Mononuclear cell (primary cell): ENCODE data around the gene GJB3. TPM values are rescaled to one million over a fixed set of nuclear protein-coding genes. Genes with fewer than 3 reads are reported as not detected.

Experiments used
- H3K27me3 ChIP-seq: 2 replicates; pipeline ENCODE4 v1.6.0; 2011; ENCODE audit warnings: low read length, control low read depth; ENCODE audit not compliant: insufficient read depth
- H3K4me1 ChIP-seq: 2 replicates; pipeline ENCODE4 v1.5.1; 2011; ENCODE audit warnings: mild to moderate bottlenecking, low read length, control low read depth; ENCODE audit not compliant: insufficient read depth
- H3K4me3 ChIP-seq: 2 replicates; pipeline ENCODE4 v1.5.1; 2011; ENCODE audit warnings: mild to moderate bottlenecking, low read length, moderate library complexity
- H3K9me3 ChIP-seq: 2 replicates; pipeline ENCODE4 v1.5.1; 2011; ENCODE audit warnings: low read depth, mild to moderate bottlenecking, control low read depth, low read length
- total RNA-seq: library from RNA; depleted of rRNA; stranded (reverse); fragments of >200 nt; gene quantifications from one replicate; pipeline ENCODE4 v1.2.3, GENCODE V29; 2012

GJB3 gene
- total RNA-seq, 1 donor, result not detected

- H3K9me3 ChIP-seq, result no peaks in the 10 kb centered on the region
- H3K4me1 ChIP-seq, result no peaks in the 10 kb centered on the region
- no peak overlapping the region for H3K4me3 ChIP-seq
- H3K27me3 ChIP-seq, result no peaks in the 10 kb centered on the region
Measured at GRCh38 chr1:34753163-34753562, 27.9 kb upstream of the GJB3 start.

DNA sequence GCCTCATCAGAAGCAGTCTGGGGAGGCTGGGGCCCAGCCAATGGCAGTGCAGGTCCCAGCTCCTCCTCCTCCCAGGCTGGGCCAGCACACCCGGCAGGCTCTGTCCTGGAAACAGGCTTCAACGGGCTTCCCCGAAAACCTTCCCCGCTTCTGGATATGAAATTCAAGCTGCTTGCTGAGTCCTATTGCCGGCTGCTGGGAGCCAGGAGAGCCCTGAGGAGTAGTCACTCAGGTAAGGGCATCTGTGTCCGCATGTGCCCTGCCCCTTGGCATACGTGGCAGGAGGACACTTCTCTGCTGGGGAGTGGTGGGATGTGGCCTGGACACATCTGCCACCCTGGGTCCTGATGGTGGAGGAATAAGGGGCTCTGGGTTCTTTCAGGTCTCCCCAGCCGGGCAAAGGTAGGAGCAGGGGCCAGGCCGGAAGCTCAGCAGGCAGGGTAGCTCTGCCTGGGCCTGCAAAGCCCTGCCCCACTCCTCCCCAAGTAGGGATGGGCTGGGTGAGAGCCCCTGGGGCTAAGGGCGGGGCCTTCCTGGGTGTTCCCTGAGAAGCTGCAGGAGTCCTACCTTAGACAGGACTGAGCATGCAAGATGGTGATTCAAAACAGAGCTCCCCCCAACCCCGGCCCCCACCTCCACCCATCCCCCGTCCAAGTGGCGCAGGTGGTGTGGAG, 25.9 kb upstream of the GJB3 start, which contains the start of gene GJB5:
Gene GJB5 (plus strand): TSS at position 84 of the 674 bp plus-strand sequence. CDS start 2,284 bp downstream, outside the sequence.
- H3K27me3 ChIP-seq, result no peaks in the 10 kb centered on the region
- no peaks in the 10 kb centered on the region for H3K4me1 ChIP-seq
- no peak within 1 kb of the TSS for H3K4me3 ChIP-seq
- H3K9me3 ChIP-seq, result no peaks in the 10 kb centered on the region

DNA sequence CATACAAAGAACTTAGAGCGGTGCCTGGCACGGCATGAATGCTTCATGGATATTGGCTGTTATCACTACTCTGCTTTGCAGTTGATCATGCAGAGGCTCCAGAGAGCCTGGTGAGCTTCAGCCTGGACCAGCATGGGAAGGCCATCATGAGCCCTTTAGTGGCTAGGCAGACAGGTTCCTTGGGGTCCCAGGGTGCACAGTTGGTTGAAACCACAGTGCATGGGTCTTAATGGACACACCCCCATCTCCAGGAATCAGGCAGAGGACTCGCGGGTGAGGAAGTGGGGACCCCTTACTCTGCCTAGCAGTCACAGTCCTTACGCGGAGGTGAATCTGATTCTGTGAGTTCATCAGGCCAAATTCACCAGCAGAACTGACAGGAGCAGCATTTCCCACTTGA, 25.1 kb upstream of the GJB3 start:
- no peaks in the 10 kb centered on the region for H3K9me3 ChIP-seq
- H3K4me1 ChIP-seq, result no peaks in the 10 kb centered on the region
- H3K4me3 ChIP-seq, result no peak overlapping the region
- H3K27me3 ChIP-seq, result no peaks in the 10 kb centered on the region

DNA sequence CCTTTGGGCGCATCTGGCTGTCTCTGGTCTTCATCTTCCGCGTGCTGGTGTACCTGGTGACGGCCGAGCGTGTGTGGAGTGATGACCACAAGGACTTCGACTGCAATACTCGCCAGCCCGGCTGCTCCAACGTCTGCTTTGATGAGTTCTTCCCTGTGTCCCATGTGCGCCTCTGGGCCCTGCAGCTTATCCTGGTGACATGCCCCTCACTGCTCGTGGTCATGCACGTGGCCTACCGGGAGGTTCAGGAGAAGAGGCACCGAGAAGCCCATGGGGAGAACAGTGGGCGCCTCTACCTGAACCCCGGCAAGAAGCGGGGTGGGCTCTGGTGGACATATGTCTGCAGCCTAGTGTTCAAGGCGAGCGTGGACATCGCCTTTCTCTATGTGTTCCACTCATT, 23.6 kb upstream of the GJB3 start:
- H3K4me1 ChIP-seq, result no peaks in the 10 kb centered on the region
- no peaks in the 10 kb centered on the region for H3K9me3 ChIP-seq
- H3K4me3 ChIP-seq, result no peak overlapping the region
- H3K27me3 ChIP-seq, result no peaks in the 10 kb centered on the region

DNA sequence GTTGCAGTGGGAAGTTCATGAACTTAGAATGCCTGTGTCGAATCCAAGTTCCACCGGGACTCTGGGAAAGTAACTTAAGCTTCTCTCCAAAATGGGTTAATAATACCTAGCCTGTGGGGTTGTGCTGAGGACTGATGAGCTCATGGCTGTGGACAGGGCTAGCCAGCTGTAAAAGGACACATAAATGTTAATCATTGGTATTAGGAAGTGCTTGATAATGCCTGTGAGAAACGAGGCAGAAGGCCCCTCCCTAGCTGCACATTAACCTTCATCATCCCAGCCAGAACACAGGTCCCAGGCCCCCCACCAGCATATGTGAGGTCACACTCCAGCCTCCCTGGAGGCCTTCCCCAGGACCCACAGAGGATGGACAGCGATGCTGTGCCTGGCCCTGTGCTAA, 22.3 kb upstream of the GJB3 start:
- Histone ChIP-seq H3K4me1 (no peaks in the 10 kb centered on the region), H3K9me3 (no peaks in the 10 kb centered on the region), H3K4me3 (no peak overlapping the region), H3K27me3 (no peaks in the 10 kb centered on the region)

- no peaks in the 10 kb centered on the region for H3K9me3 ChIP-seq
- H3K4me1 ChIP-seq, result no peaks in the 10 kb centered on the region
- H3K27me3 ChIP-seq, result no peaks in the 10 kb centered on the region
- no peak within 1 kb of the TSS for H3K4me3 ChIP-seq
Measured at GRCh38 chr1:34759503-34760357, 21.3 kb upstream of the GJB3 start, which contains the start of gene GJB4. TSS of gene GJB4 (plus strand) at chr1:34759740. CDS start at chr1:34761255, 1,515 bp downstream.

DNA sequence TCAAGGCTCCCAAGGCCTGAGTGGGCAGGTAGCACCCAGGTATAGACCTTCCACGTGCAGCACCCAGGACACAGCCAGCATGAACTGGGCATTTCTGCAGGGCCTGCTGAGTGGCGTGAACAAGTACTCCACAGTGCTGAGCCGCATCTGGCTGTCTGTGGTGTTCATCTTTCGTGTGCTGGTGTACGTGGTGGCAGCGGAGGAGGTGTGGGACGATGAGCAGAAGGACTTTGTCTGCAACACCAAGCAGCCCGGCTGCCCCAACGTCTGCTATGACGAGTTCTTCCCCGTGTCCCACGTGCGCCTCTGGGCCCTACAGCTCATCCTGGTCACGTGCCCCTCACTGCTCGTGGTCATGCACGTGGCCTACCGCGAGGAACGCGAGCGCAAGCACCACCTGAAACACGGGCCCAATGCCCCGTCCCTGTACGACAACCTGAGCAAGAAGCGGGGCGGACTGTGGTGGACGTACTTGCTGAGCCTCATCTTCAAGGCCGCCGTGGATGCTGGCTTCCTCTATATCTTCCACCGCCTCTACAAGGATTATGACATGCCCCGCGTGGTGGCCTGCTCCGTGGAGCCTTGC, 19.7 kb upstream of the GJB3 start:
- Histone ChIP-seq H3K4me3 (no peak overlapping the region), H3K4me1 (no peaks in the 10 kb centered on the region), H3K9me3 (no peaks in the 10 kb centered on the region), H3K27me3 (no peaks in the 10 kb centered on the region)

GRCh38 chr1:34761776-34762307, 19.2 kb upstream of the GJB3 start:
- H3K4me1 ChIP-seq, result no peaks in the 10 kb centered on the region
- H3K27me3 ChIP-seq, result no peaks in the 10 kb centered on the region
- H3K9me3 ChIP-seq, result no peaks in the 10 kb centered on the region
- no peak overlapping the region for H3K4me3 ChIP-seq

GRCh38 chr1:34762474-34763141, 18.4 kb upstream of the GJB3 start:
- Histone ChIP-seq H3K4me3 (no peak overlapping the region), H3K27me3 (no peaks in the 10 kb centered on the region), H3K4me1 (no peaks in the 10 kb centered on the region), H3K9me3 (no peaks in the 10 kb centered on the region)

- Histone ChIP-seq H3K9me3 (no peaks in the 10 kb centered on the region), H3K27me3 (no peaks in the 10 kb centered on the region), H3K4me3 (no peak overlapping the region), H3K4me1 (no peaks in the 10 kb centered on the region)
Measured at GRCh38 chr1:34763142-34763781, 17.8 kb upstream of the GJB3 start.

DNA sequence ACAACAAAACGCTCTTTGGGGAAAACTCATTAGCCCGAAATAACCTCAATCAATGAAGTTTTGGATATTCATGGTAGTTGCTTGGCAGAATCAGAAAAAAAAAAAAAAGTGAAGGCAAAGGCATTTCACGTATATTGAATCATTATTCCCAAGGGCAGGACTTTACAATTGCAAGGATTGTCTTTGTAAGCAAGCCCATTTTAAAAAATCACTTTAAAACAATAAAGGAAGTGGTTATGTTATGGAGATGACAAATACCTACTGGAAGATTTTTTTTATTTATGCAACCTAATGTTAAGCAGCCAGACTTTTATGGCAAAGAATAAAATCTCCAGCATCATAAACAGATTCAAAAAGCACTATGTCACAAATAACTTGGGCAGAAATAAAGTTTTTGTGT, 12.2 kb upstream of the GJB3 start:
- H3K27me3 ChIP-seq, result no peaks in the 10 kb centered on the region
- no peaks in the 10 kb centered on the region for H3K9me3 ChIP-seq
- no peak overlapping the region for H3K4me3 ChIP-seq
- H3K4me1 ChIP-seq, result no peaks in the 10 kb centered on the region

DNA sequence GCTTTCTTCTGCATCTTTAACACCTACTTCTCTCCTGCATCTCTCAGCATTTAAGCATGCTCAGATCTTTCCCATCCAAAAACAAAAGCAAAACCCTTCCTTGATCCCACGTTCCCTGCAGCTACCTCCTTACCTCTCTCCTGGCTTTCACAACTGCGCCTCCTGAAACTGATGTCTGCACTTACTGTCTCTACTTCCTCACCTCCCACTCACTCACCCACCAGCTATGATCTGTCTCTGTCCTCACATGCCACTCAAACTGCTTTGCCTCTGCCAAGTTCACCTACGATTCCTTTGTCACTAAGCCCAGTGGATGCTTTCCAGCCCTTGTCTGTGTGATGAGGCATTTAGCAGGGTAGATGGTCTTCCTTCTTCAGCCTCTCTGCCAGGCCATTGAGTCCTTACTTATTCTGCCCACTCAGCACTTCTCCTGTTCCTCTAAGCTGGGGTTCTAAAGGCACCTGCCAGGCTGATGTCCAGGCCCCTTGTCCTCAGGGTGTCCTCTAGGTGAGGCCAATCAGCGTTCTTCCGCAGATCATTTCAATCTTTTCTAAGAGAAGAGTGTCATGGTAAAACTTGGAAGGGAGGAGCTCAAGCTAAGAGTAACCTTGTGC, 10.0 kb upstream of the GJB3 start:
- Histone ChIP-seq H3K4me3 (no peak overlapping the region), H3K27me3 (no peaks in the 10 kb centered on the region), H3K4me1 (no peaks in the 10 kb centered on the region), H3K9me3 (no peaks in the 10 kb centered on the region)

DNA sequence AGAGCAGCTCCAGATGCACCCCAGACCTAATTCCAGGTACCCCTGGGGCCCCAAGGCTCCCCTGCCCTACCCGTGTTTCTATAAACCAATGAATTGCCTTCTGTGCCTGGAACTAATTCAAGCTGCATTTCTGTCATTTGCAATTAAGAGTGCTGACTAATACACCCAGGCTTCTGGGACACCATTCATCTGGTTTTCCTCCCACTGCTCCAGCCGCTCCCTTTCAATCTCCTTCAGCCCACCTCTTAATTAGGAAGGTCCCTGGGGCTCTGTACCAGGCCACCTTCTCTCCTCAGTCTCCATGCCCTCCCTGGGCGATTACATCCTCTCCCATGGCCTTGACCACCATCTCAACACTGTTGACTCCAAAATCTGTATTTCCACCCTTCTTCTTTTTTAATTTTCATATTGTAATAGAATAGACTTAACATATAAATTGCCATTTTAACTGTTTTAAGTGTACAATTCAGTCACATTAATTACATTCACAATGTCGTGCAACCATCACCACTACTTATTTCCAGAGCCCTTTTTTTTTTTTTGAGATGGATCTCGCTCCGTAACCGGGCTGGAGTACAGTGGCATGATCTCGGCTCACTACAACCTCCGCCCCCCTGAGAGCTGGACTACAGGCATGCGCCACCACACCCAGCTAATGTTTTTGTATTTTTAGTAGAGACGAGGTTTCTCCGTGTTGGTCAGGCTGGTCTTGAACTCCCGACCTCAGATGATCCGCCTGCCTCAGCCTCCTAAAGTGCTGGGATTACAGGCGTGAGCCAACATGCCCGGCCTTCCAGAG, 9.2 kb upstream of the GJB3 start:
- no peak overlapping the region for H3K4me3 ChIP-seq
- no peaks in the 10 kb centered on the region for H3K9me3 ChIP-seq
- H3K4me1 ChIP-seq, result no peaks in the 10 kb centered on the region
- no peaks in the 10 kb centered on the region for H3K27me3 ChIP-seq
